GM12878 (cell line): ENCODE measurements around the gene POP7. TPM values are rescaled to one million over a fixed set of nuclear protein-coding genes. Genes with fewer than 3 reads are reported as not detected.

Experiments used
- ATAC-seq: fragments of 200-7000 bp; cut with Tn5 transposase; 3 replicates; pipeline ENCODE4 v1.9.1; 2020; ENCODE audit warnings: mild to moderate bottlenecking, moderate library complexity
- BruUV-seq: library from RNA; stranded (reverse); fragments of 400-500 nt; replicated peaks from 2 replicates; lab custom pipeline; 2021; lab: Mats Ljungman, UMichigan
- CTCF ChIA-PET: fragments of 300-600 bp; sonication (Branson Sonifier 250); formaldehyde crosslinking; extraction: SDS; loops from one replicate; lab custom pipeline; 2021; ENCODE audit warnings: inconsistent platforms; lab: Yijun Ruan, JAX
- POLR2A ChIA-PET: fragments of 350-600 bp; formaldehyde crosslinking; extraction: SDS; loops from one replicate; lab custom pipeline; 2021; ENCODE audit warnings: inconsistent platforms; lab: Charles Lee
- RAD21 ChIA-PET: fragments of 300-600 bp; sonication (Branson Sonifier 250); formaldehyde crosslinking; loops from one replicate; lab custom pipeline; 2023; ENCODE audit warnings: antibody characterized with exemption; ENCODE audit not compliant: unreplicated experiment; lab: Charles Lee
- SMC1A ChIA-PET: fragments of 300-600 bp; sonication (Branson Sonifier 250); formaldehyde crosslinking; loops from one replicate; lab custom pipeline; 2023; ENCODE audit not compliant: unreplicated experiment, uncharacterized antibody; lab: Charles Lee
- DNase-seq: peaks from one replicate; pipeline ENCODE4 v3.0.0-alpha.2; 2011; ENCODE audit warnings: low read depth, low spot score
- FAIRE-seq: peaks from 3 replicates; lab custom pipeline; 2011; peaks lifted over from hg19 to GRCh38; lab: Jason Lieb, UNC
- H2AFZ ChIP-seq: 2 replicates; pipeline ENCODE4 v1.6.0; 2011; ENCODE audit warnings: low read depth, low read length, control low read depth; ENCODE audit not compliant: control insufficient read depth
- H3K27ac ChIP-seq: 2 replicates; pipeline ENCODE4 v1.5.1; 2011; ENCODE audit warnings: control low read depth; ENCODE audit not compliant: control insufficient read depth, insufficient read depth
- H3K27me3 ChIP-seq, 2 experiments: replicated peaks in 1 of 2; 2 replicates each; pipeline versions ENCODE4 v1.6.0 to v1.6.1; 2011; ENCODE audit warnings: low read length in 1 of 2; ENCODE audit not compliant: control insufficient read depth in 2 of 2, insufficient read depth in 2 of 2
- H3K36me3 ChIP-seq, 2 experiments: 2 replicates each; pipeline ENCODE4 v1.5.1; 2011; ENCODE audit warnings: low read length in 1 of 2; ENCODE audit not compliant: control insufficient read depth in 2 of 2, insufficient read depth in 2 of 2
- H3K4me1 ChIP-seq: 2 replicates; pipeline ENCODE4 v1.6.1; 2011; ENCODE audit warnings: mild to moderate bottlenecking, low read length, moderate library complexity, mixed read lengths; ENCODE audit not compliant: control insufficient read depth, insufficient read depth
- H3K4me2 ChIP-seq: 2 replicates; pipeline ENCODE4 v1.6.0; 2011; ENCODE audit warnings: control low read depth; ENCODE audit not compliant: control insufficient read depth, insufficient read depth
- H3K4me3 ChIP-seq: fragments of 200-600 bp; sonication (generic); 2 replicates; pipeline ENCODE4 v1.5.1; 2016
- H3K79me2 ChIP-seq: 2 replicates; pipeline ENCODE4 v1.6.0; 2011; ENCODE audit warnings: low read length; ENCODE audit not compliant: control insufficient read depth, insufficient read depth
- H3K9ac ChIP-seq: 2 replicates; pipeline ENCODE4 v1.8.0; 2011; ENCODE audit warnings: low read length, control low read depth, mixed read lengths; ENCODE audit not compliant: control insufficient read depth, insufficient read depth
- H3K9me3 ChIP-seq: replicated peaks from 3 replicates; pipeline ENCODE4 v1.5.1; 2011; ENCODE audit warnings: mild to moderate bottlenecking, low read length; ENCODE audit not compliant: control insufficient read depth, insufficient read depth
- H4K20me1 ChIP-seq: 2 replicates; pipeline ENCODE4 v1.6.0; 2011; ENCODE audit not compliant: control insufficient read depth, insufficient read depth
- BACH1 ChIP-seq: fragments of 450-650 bp; IDR thresholded peaks from 2 replicates; pipeline ENCODE4 v1.6.1; 2017; ENCODE audit warnings: mild to moderate bottlenecking, borderline replicate concordance
- CBX3 ChIP-seq: fragments of 200-600 bp; sonication (generic); IDR thresholded peaks from 2 replicates; pipeline ENCODE4 v1.6.1; 2016; ENCODE audit warnings: low read depth, borderline replicate concordance
- CUX1 ChIP-seq: IDR thresholded peaks from 2 replicates; pipeline ENCODE4 v1.6.1; 2012; ENCODE audit warnings: improper control_type of control experiment, low read depth, low read length; ENCODE audit not compliant: insufficient replicate concordance
- KLF5 ChIP-seq: fragments of 450-650 bp; IDR thresholded peaks from 2 replicates; pipeline ENCODE4 v1.6.1; 2014; ENCODE audit warnings: mild to moderate bottlenecking; ENCODE audit not compliant: partially characterized antibody
- MXI1 ChIP-seq: fragments of 150-350 bp; IDR thresholded peaks from 2 replicates; pipeline ENCODE4 v1.6.1; 2011; ENCODE audit warnings: low read depth, mild to moderate bottlenecking, inconsistent platforms, low read length, improper control_type of control experiment
- NR2C1 ChIP-seq: fragments of 450-650 bp; IDR thresholded peaks from 2 replicates; pipeline ENCODE4 v1.6.1; 2017; ENCODE audit warnings: antibody characterized with exemption, mild to moderate bottlenecking, moderate library complexity
- RAD21 ChIP-seq: IDR thresholded peaks from 2 replicates; pipeline ENCODE4 v1.6.1; 2011; ENCODE audit warnings: mild to moderate bottlenecking, low read depth, low read length, moderate library complexity; ENCODE audit not compliant: insufficient read depth
- SUPT20H ChIP-seq: IDR thresholded peaks from 2 replicates; pipeline ENCODE4 v1.6.1; 2011; ENCODE audit warnings: low read depth, mild to moderate bottlenecking, low read length, moderate library complexity, borderline replicate concordance; ENCODE audit not compliant: control insufficient read depth
- ZBTB4 ChIP-seq: fragments of 450-650 bp; formaldehyde crosslinking; IDR thresholded peaks from 2 replicates; pipeline ENCODE4 v1.4.0; 2022; ENCODE audit warnings: mild to moderate bottlenecking, moderate library complexity
- WGBS: methylation state at CpG from one replicate; pipeline ENCODE4 v1.1.6; 2016; ENCODE audit warnings: low lambda C conversion rate; ENCODE audit not compliant: insufficient replicate concordance, insufficient coverage; ENCODE audit errors: missing lambda C conversion rate; 5-methylcytosine and 5-hydroxymethylcytosine counted together
- in situ Hi-C: fragments of 300-500 bp; cut with MboI; formaldehyde crosslinking; loops from 9 replicates; pipeline ENCODE4 v1.14.3; 2018; ENCODE audit warnings: mixed read lengths
- intact Hi-C: fragments of 100-400 bp; cut with micrococcal nuclease; formaldehyde crosslinking; loops from one replicate; pipeline ENCODE4 v1.14.2; 2022; ENCODE audit not compliant: unreplicated experiment
- polyA plus RNA-seq, 11 experiments: library from polyadenylated mRNA; depleted of rRNA in 4 of 11; unstranded in 6 of 11; stranded (reverse) in 5 of 11; fragments of >200 nt; fragmentation: Nextera tagmentation in 4 of 11; fragmentation: Illumina TruSeq in 1 of 11; extraction: Ambion mirVana in 4 of 11; extraction: Trizol in 1 of 11; gene quantifications; 1 replicate in 1 of 11; 2 replicates in 10 of 11; pipeline versions ENCODE4 v1.2.1 to v1.2.3, GENCODE V29; 2011 to 2016; ENCODE audit warnings: inconsistent platforms in 2 of 11, missing spikeins in 2 of 11, low read depth in 1 of 11
- total RNA-seq, 4 experiments: library from RNA; depleted of rRNA in 3 of 4; stranded (reverse); fragments of >200 nt in 3 of 4; fragmentation: Illumina TruSeq in 1 of 4; extraction: Trizol in 1 of 4; gene quantifications; 2 replicates each; pipeline versions ENCODE4 v1.2.1 to v1.2.3, GENCODE V29; 2013 to 2021
- TF ChIP-seq, protein P1 (sequence below): IDR thresholded peaks from 2 replicates; pipeline ENCODE4 v1.6.1; 2011; ENCODE audit warnings: mild to moderate bottlenecking, low read depth, low read length, moderate library complexity; ENCODE audit not compliant: insufficient replicate concordance

Gene POP7
- total and polyA plus RNA-seq, 10 of the 15 experiments (the other 5 are each of a cell fraction or from before 2014, with no cell fraction given) = 12.1 to 148 (median 51.7) TPM

DNA sequence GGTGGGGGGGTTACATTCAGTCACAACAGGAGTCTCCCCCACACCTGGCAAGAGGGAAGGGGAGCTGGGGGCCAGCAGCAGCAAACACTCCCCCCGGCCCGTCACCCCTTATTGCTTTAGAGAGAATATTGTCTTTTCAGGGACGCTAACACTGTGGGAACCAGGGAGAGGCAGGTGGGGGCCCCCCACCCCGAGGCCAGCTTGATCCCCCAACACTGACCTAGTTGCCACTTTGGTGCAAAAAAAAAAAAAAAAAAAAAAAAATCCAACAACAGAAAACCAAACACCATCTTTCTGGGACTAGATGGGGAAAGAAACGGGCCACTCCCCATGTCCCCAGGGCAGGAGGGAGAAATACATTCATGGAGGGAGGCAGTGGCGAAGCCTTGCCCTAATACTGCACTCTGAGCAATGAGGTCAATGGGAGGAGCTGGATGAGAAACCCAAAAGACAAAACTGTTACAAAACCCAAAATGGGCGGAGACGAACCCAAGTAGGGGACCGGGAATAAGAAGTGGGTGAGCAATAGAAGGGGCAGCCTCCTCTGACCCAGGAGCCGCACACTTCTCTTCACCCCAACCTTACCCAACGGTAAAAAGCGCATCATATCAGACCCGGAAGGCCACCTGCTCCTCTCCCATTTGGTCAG, 25.9 kb upstream of the POP7 start:
- 80% methylated on average over 13 of the region's 13 CpGs for WGBS
- ChIA-PET POLR2A (interaction anchor here (0.5 to 0.6 kb wide), 3 partner anchors 15 to 518 kb away, joined by 3 to 5 read pairs (median 3); no protein-coding TSS in a partner anchor), SMC1A (interaction anchor here (1.0 kb wide), 1 partner anchor 13 kb away, joined by 3 read pairs; no protein-coding TSS in a partner anchor), RAD21 (interaction anchor here (0.7 kb wide), 2 partner anchors 26 to 575 kb away, joined by 3 read pairs; partner anchors contain the start of gene POP7), CTCF (interaction anchor here (1.2 to 6.3 kb wide), 2 partner anchors 11 to 26 kb away, joined by 3 to 57 read pairs; partner anchors contain the start of gene POP7)
- Histone ChIP-seq H3K27ac (no peak overlapping the region), H3K9ac (no peak overlapping the region), H3K36me3 (peaks cover 4 to 51% of the 10 kb centered on the region in 2 experiments; a peak in 3 of 4 replicates), H3K9me3 (no peaks in the 10 kb centered on the region), H3K79me2 (peaks cover 10% of the 10 kb centered on the region), H2AFZ (no peak overlapping the region), H3K4me3 (no peak overlapping the region), H3K27me3 (no peaks in the 10 kb centered on the region), H3K4me1 (no peaks in the 10 kb centered on the region), H3K4me2 (no peak overlapping the region), H4K20me1 (no peaks in the 10 kb centered on the region)
- TF ChIP-seq MXI1 (no peak), CUX1 (no peak), KLF5 (no peak), ZBTB4 (CRISPR knock-in tag) (no peak), SUPT20H (no peak), CBX3 (no peak), NR2C1 (no peak), BACH1 (no peak), RAD21 (no peak)
- TF ChIP-seq, protein P1, sequence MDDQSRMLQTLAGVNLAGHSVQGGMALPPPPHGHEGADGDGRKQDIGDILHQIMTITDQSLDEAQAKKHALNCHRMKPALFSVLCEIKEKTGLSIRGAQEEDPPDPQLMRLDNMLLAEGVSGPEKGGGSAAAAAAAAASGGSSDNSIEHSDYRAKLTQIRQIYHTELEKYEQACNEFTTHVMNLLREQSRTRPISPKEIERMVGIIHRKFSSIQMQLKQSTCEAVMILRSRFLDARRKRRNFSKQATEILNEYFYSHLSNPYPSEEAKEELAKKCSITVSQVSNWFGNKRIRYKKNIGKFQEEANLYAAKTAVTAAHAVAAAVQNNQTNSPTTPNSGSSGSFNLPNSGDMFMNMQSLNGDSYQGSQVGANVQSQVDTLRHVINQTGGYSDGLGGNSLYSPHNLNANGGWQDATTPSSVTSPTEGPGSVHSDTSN = no peak
- in situ Hi-C loops (loop anchor here (25.0 kb wide), 1 partner anchor 218 kb away; the partner anchor contains the start of gene SPACDR), intact Hi-C loops (no loop called here)
- DNase-seq (no peak), ATAC-seq (no peak), FAIRE-seq (no peak)
- TSS peak; percentile 56 for BruUV-seq
